ENCODE measurements around the gene GTPBP1. TPM values are rescaled to one million over a fixed set of nuclear protein-coding genes. Genes with fewer than 3 reads are reported as not detected.

Gene GTPBP1
- total RNA-seq, 1 donor from 2014 or later, result 35.1 TPM

- no peak for DNase-seq
Observed at GRCh38 chr22:38727530-38728451, 22.0 kb downstream of the GTPBP1 start.

GRCh38 chr22:38728871-38729796, 23.4 kb downstream of the GTPBP1 start:
- peak; percentile 27 for DNase-seq

GRCh38 chr22:38729946-38730345, 24.2 kb downstream of the GTPBP1 start:
- no peak for DNase-seq

GRCh38 chr22:38730411-38730871, 24.7 kb downstream of the GTPBP1 start:
- no peak for DNase-seq

GRCh38 chr22:38731703-38732161, 26.0 kb downstream of the GTPBP1 start:
- no peak for DNase-seq

GRCh38 chr22:38732251-38732815, 26.6 kb downstream of the GTPBP1 start:
- no peak for DNase-seq

- peak; percentile 56 for DNase-seq
Observed at GRCh38 chr22:38733329-38733723, 27.6 kb downstream of the GTPBP1 start.

GRCh38 chr22:38733724-38734381, 28.1 kb downstream of the GTPBP1 start:
- DNase-seq, result no peak

- no peak for DNase-seq
Observed at GRCh38 chr22:38734421-38735100, 28.8 kb downstream of the GTPBP1 start.

GRCh38 chr22:38735126-38735464, 29.4 kb downstream of the GTPBP1 start:
- no peak for DNase-seq

GRCh38 chr22:38735465-38736256, 29.9 kb downstream of the GTPBP1 start:
- DNase-seq, result peak; percentile 19

GRCh38 chr22:38736257-38736570, 30.5 kb downstream of the GTPBP1 start:
- no peak for DNase-seq

- DNase-seq, result no peak
Observed at GRCh38 chr22:38737302-38738060, 31.7 kb downstream of the GTPBP1 start.

- DNase-seq, result no peak
Observed at GRCh38 chr22:38738475-38739070, 32.8 kb downstream of the GTPBP1 start.

- no peak for DNase-seq
Observed at GRCh38 chr22:38739300-38740055, 33.7 kb downstream of the GTPBP1 start.

GRCh38 chr22:38740116-38740723, 34.5 kb downstream of the GTPBP1 start:
- DNase-seq, result no peak

- DNase-seq, result no peak
Observed at GRCh38 chr22:38740754-38741153, 35.0 kb downstream of the GTPBP1 start.

- no peak for DNase-seq
Observed at GRCh38 chr22:38741166-38741565, 35.4 kb downstream of the GTPBP1 start.

GRCh38 chr22:38741576-38741975, 35.8 kb downstream of the GTPBP1 start:
- DNase-seq, result no peak
